Thymus (tissue), 11 donors: ENCODE results near the gene ST7. TPM values are rescaled to one million over a fixed set of nuclear protein-coding genes. Genes with fewer than 3 reads are reported as not detected.

ENCODE experiments used
- DNase-seq, 9 donors: peaks; one replicate each; pipeline ENCODE4 v3.0.0-alpha.2; 2013; ENCODE audit warnings: low spot score in 9 of 9, low read depth in 6 of 9, missing footprints in 1 of 9
- H3K27ac ChIP-seq, 2 donors: one replicate each; pipeline ENCODE4 v1.5.1; 2013; ENCODE audit warnings: control low read depth in 1 of 2, low read depth in 1 of 2, low read length in 1 of 2, mild to moderate bottlenecking in 1 of 2, moderate library complexity in 1 of 2
- H3K27me3 ChIP-seq, 2 donors: one replicate each; pipeline ENCODE4 v1.5.1; 2013; ENCODE audit warnings: low read length in 1 of 2; ENCODE audit not compliant: control insufficient read depth in 2 of 2, insufficient read depth in 1 of 2
- H3K36me3 ChIP-seq, 2 donors: one replicate each; pipeline ENCODE4 v1.5.1; 2013; ENCODE audit warnings: low read length in 1 of 2, mild to moderate bottlenecking in 1 of 2, moderate library complexity in 1 of 2; ENCODE audit not compliant: control insufficient read depth in 2 of 2, insufficient read depth in 2 of 2
- H3K4me1 ChIP-seq, 2 donors: one replicate each; pipeline ENCODE4 v1.5.1; 2013; ENCODE audit warnings: low read length in 2 of 2; ENCODE audit not compliant: control insufficient read depth in 2 of 2, insufficient read depth in 2 of 2
- H3K4me3 ChIP-seq, 2 donors: one replicate each; pipeline ENCODE4 v1.5.1; 2013; ENCODE audit warnings: low read length in 2 of 2, control low read depth in 1 of 2, mild to moderate bottlenecking in 1 of 2
- H3K9me3 ChIP-seq, 2 donors: one replicate each; pipeline ENCODE4 v1.5.1; 2013; ENCODE audit warnings: low read length in 1 of 2, mild to moderate bottlenecking in 1 of 2; ENCODE audit not compliant: control insufficient read depth in 2 of 2, insufficient read depth in 1 of 2
- WGBS: extraction: QIAGEN DNeasy Blood & Tissue Kit; methylation state at CpG from one replicate; pipeline ENCODE4 v1.1.7; 2013; 5-methylcytosine and 5-hydroxymethylcytosine counted together
- polyA plus RNA-seq: library from polyadenylated mRNA; stranded (reverse); fragments of 200-250 nt; gene quantifications from one replicate; pipeline ENCODE4 v1.2.3, GENCODE V29; 2013
- total RNA-seq: library from RNA; stranded (reverse); fragments of 120-200 nt; gene quantifications from one replicate; pipeline ENCODE4 v1.2.4, GENCODE V29; 2013
- donor health status: healthy.

Gene ST7
- total and polyA plus RNA-seq, 2 donors: 9.3 to 11.5 TPM

GRCh38 chr7:117083648-117084047 lies 130.3 kb downstream of the ST7 start:
- H3K36me3 ChIP-seq: no peaks in the 10 kb centered on the region
- DNase-seq: peak in 3 of 9 donors; percentile 15 to 60 (median 26)
- no peak overlapping the region for H3K4me3 ChIP-seq
- WGBS: 16% methylated on average over 2 of the region's 2 CpGs
- H3K27me3 ChIP-seq: no peaks in the 10 kb centered on the region
- H3K9me3 ChIP-seq: no peaks in the 10 kb centered on the region
- H3K4me1 ChIP-seq: peaks cover 11 to 29% of the 10 kb centered on the region in 2 donors
- H3K27ac ChIP-seq: no peak overlapping the region

GRCh38 chr7:117084286-117084685 lies 131.0 kb downstream of the ST7 start:
- Histone ChIP-seq H3K4me3 (no peak overlapping the region), H3K4me1 (peaks cover 14 to 33% of the 10 kb centered on the region in 2 donors), H3K9me3 (no peaks in the 10 kb centered on the region), H3K27ac (no peak overlapping the region), H3K36me3 (no peaks in the 10 kb centered on the region), H3K27me3 (no peaks in the 10 kb centered on the region)
- WGBS: 96% methylated on average over 1 of the region's 1 CpG
- DNase-seq: no peak

- 93% methylated on average over 3 of the region's 3 CpGs for WGBS
- Histone ChIP-seq H3K27me3 (no peaks in the 10 kb centered on the region), H3K27ac (no peak overlapping the region), H3K4me3 (no peak overlapping the region), H3K36me3 (no peaks in the 10 kb centered on the region), H3K9me3 (no peaks in the 10 kb centered on the region), H3K4me1 (peaks cover 14 to 33% of the 10 kb centered on the region in 2 donors)
- no peak for DNase-seq
Measured at GRCh38 chr7:117085275-117085674, 132.0 kb downstream of the ST7 start.

GRCh38 chr7:117085769-117086463 lies 132.6 kb downstream of the ST7 start:
- Histone ChIP-seq H3K27ac (no peak overlapping the region), H3K4me3 (no peak overlapping the region)

GRCh38 chr7:117086788-117087187 lies 133.5 kb downstream of the ST7 start:
- H3K4me1 ChIP-seq: peaks cover 14 to 37% of the 10 kb centered on the region in 2 donors

More at GRCh38 chr7:117085769-117086463, 132.6 kb downstream of the ST7 start:
- Histone ChIP-seq H3K4me1 (peaks cover 14 to 36% of the 10 kb centered on the region in 2 donors), H3K27me3 (no peaks in the 10 kb centered on the region), H3K36me3 (no peaks in the 10 kb centered on the region), H3K9me3 (no peaks in the 10 kb centered on the region)
- 95% methylated on average over 3 of the region's 3 CpGs for WGBS
- DNase-seq: no peak

GRCh38 chr7:117087639-117088396 lies 134.5 kb downstream of the ST7 start:
- H3K4me3 ChIP-seq: no peak overlapping the region
- H3K27me3 ChIP-seq: no peaks in the 10 kb centered on the region
- 31% methylated on average over 4 of the region's 4 CpGs for WGBS

More at GRCh38 chr7:117086788-117087187, 133.5 kb downstream of the ST7 start:
- Histone ChIP-seq H3K36me3 (no peaks in the 10 kb centered on the region), H3K4me3 (no peak overlapping the region), H3K9me3 (no peaks in the 10 kb centered on the region), H3K27ac (no peak overlapping the region), H3K27me3 (no peaks in the 10 kb centered on the region)
- DNase-seq: no peak
- WGBS: 26% methylated on average over 3 of the region's 3 CpGs

GRCh38 chr7:117088623-117089194 lies 135.4 kb downstream of the ST7 start:
- WGBS: 98% methylated on average over 2 of the region's 2 CpGs
- no peaks in the 10 kb centered on the region for H3K27me3 ChIP-seq
- peaks cover 14 to 28% of the 10 kb centered on the region in 2 donors for H3K4me1 ChIP-seq
- H3K4me3 ChIP-seq: no peak overlapping the region
- no peaks in the 10 kb centered on the region for H3K36me3 ChIP-seq
- H3K9me3 ChIP-seq: no peaks in the 10 kb centered on the region
- H3K27ac ChIP-seq: no peak overlapping the region
- no peak for DNase-seq

More at GRCh38 chr7:117087639-117088396, 134.5 kb downstream of the ST7 start:
- Histone ChIP-seq H3K27ac (peak overlapping the region in 1 of 2 donors; percentile 73), H3K9me3 (no peaks in the 10 kb centered on the region), H3K4me1 (peaks cover 14 to 37% of the 10 kb centered on the region in 2 donors), H3K36me3 (no peaks in the 10 kb centered on the region)
- DNase-seq: peak in 5 of 9 donors; percentile 46 to 79 (median 49)

GRCh38 chr7:117090791-117091190 lies 137.5 kb downstream of the ST7 start:
- Histone ChIP-seq H3K4me1 (peaks cover 14 to 22% of the 10 kb centered on the region in 2 donors), H3K4me3 (no peak overlapping the region), H3K27ac (no peak overlapping the region), H3K27me3 (no peaks in the 10 kb centered on the region), H3K9me3 (no peaks in the 10 kb centered on the region), H3K36me3 (no peaks in the 10 kb centered on the region)
- no peak for DNase-seq
- whole genome bisulfite sequencing: 90% methylated on average over 5 of the region's 5 CpGs

GRCh38 chr7:117091721-117092120 lies 138.4 kb downstream of the ST7 start:
- H3K4me3 ChIP-seq: no peak overlapping the region
- H3K27ac ChIP-seq: no peak overlapping the region
- peaks cover 14 to 20% of the 10 kb centered on the region in 2 donors for H3K4me1 ChIP-seq
- WGBS: 95% methylated on average over 3 of the region's 3 CpGs
- no peaks in the 10 kb centered on the region for H3K9me3 ChIP-seq
- no peak for DNase-seq
- H3K36me3 ChIP-seq: no peaks in the 10 kb centered on the region
- H3K27me3 ChIP-seq: no peaks in the 10 kb centered on the region
